Stimulated activated CD4-positive, alpha-beta T cell treated with anti-CD3 and anti-CD28 coated beads, Interleukin-12 subunit alpha, Interleukin-12 subunit beta, amount 100 ng/mL, for 24 hours (primary cell): ENCODE measurements around the gene CFDP1.

Experiments used
- DNase-seq, 2 experiments: peaks; one replicate each; pipeline ENCODE4 v3.0.0-alpha.2; 2020; ENCODE audit warnings: low read depth in 2 of 2

Gene CFDP1

DNA sequence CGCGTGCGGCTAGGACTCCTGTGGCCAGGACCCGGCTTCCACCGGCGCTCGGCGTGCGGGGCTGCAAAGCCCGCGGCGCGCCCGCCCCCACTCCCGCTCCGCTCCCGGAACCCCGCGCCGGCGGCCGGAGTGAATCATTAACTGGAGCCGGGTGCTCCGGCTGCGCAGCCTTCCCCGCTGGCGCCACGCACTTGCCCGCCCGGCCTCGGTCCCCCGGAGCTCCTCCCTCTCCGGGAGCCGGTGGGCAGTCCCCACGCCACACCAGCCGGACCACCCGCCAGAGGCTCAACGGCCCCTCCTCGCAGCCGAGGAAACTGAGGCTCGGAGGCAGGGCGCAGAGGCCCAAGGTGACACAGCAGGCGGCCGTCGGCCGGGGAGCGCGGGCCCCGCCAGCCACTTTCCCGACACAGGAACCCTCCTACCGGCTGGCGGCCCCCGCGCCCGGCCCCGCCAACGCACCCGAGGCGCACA lies 182.5 kb downstream of the CFDP1 start:
- no peak for DNase-seq

DNA sequence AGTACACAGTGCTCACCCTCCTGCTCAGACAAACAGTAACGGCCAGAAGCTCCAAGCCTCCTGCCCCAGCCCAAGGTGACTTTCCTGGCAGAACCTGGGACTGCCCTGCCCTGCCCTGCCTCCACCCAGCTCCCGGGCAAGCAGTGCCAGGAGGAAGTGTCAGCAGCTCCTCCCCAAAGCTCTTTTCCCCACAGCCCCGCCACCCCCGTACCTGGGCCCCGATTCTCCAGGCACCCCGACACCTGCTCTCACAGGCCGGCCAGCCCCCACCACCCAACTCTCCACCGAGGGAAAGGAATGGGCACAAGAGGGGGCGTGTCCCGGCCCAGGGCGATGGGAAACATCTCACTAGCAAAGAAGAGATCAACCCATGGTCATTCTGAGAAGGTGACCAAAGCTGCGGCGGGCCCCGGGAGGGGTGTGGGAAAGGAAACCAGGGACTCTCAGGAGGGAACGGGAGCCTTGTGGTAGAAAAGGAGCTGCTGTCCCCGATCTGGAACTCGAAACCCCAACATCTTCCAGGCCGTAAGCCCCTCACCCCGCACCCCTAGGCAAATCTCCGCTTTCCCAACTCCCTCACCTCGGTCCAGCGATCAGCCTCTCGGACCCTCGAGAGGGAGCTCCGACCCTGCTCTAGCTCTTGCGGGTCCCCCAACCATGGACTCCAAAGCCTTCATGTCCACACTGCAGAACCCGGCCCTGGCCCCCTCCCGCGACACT lies 183.1 kb downstream of the CFDP1 start:
- no peak for DNase-seq

DNA sequence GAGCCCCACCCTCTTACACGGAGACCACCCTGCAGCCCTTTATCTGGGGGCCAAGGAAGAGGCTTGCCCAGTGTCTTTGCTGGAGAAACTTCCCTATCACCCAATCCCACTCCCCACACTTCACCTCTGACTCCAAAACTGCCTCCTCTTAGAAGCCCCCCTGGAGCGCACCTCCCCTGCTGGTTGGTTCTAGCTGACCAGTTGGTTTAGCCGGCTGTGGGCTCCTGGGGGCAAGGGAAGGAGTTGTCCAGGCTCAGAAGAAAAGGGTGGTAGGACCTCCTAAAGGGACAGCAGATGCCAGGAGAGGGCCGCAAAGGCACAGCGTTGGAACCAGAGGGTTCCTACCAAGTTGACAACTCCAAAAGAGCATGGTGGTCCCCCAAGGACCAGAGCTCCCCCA lies 183.9 kb downstream of the CFDP1 start:
- no peak for DNase-seq

DNA sequence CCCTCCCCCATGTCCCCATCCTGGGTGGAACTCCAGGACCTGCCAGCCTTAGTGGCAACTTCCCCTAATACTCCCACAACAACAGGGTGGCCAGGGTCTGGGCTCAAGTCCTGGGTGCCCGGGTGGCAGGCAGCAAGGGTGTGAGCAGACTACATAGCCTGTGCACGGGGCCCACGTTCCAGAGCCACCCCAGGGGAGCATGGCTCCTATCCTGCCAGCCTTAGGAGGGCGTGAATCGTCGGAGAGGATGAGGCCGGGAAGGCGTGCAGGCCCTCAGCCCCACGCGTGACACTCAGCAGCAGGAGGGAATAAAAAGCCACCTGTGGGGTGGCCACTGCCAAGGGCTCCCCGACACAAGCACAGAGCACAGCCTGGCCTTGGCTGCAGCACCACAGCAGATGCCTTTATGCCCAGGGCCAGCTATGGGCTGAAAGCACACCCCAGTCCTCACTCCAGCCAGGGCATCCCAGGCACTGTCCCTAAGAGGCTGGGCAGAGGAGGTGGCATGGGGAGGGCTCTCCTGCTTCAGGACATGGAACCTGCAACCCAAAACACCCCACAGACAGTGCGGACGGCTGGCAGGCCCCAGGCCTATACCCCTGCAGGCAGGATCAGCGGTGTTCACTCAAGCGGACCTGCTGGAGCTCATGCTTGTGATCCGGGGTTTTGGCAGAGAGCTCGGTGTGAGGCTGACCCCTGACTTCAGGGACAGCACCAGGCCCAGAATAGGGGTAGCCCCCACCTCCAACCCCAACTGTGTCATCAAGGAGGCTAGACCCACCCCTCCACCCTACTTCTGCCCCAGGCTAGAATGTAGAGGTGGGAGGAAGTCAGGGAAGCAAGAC lies 184.5 kb downstream of the CFDP1 start:
- no peak for DNase-seq

DNA sequence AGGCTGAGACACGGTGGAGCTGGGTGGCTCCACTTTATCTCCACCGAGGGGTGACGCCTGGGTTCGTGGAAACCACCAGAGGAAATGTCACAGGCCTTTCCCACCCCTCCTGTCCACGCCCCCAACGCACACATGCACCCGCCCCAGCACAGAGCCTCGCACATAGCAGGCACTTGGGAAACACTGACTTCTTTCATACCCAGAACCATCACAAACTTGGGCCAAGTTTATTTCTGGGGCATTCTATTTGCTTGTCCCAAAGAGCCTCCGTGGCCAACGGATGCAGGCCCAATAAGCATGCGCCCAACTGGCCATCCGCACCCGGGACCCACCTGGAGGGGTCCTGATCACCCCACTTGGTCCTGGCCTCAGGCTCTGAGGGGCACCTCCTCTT lies 185.2 kb downstream of the CFDP1 start:
- no peak for DNase-seq

GRCh38 chr16:75247249-75247648 lies 186.1 kb downstream of the CFDP1 start:
- DNase-seq = no peak

DNA sequence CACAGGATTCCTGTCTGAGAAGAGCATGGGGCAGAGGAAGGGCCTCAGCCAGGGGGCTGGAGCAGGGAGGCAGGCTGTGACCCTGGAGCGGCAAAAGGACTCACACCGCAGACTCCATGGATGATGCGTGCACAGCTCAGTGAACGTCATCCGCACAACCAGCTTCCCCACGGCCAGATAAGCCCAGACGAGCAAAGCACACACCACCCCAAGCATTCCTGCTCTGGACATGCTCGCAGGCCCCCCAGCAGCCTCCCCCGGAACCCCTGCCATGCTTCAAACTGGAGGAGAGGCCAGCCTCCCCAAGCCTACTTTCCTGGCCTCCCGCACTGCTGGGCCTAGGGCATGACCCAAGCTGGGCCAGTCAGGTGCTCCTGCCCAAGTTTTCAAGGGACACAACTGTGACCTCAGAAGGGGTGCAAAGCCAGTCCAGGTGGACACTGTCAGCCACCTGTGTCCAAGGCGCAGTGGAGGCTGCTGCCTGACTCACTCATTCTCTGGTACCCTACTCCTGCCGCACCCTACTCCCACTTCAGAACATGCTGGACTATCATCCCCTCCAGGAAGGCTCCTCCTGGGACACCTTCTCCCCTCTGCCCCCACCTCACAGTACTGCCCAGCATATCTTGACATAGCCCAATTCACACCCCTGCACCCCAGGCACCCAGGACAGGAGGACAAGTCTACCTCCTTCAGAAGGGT lies 186.6 kb downstream of the CFDP1 start:
- no peak for DNase-seq

DNA sequence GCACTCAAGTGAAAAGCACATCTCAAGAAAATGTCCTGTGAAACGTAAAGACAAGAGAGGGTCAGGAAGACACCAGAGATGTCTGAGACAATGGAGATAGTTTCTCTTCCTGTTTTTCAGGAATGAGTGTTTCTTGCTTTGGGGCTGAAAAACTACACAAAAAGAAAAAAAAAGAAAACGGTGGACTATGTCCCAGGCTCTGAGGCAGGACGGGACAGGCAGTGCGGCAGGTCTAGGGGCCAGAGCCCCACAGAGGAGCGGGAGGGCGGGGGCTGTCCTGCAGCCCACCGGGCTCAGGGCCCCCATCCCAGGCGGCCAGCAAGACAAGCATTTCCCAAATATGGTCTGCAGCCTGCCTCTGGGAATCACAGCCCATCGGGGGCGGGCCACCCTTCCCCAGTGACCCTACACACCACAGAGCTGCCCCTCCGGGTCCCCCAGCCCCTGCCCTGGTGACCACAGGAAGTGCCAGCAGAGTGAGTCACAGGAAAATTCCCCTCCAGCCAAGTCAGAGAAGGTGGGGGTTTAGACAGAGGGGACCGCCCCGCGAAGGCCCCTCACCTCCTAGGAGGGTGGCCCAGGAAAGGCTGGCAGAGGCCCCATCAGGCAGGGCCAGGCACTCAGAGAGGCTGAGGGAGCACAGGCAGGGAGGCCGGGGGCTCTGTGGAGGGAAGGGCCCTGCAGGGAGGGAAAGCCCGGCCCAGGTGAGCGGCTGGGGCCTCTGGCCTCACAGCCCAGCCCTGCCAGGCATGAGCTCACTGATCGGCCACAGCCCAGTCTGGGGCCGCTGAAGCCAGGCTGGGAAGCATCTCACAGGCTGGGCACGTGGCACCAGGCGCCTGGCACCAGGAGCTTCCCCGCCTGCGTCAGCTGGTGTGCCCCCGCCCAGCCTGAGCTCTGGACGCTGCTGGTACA lies 188.2 kb downstream of the CFDP1 start:
- no peak for DNase-seq

DNA sequence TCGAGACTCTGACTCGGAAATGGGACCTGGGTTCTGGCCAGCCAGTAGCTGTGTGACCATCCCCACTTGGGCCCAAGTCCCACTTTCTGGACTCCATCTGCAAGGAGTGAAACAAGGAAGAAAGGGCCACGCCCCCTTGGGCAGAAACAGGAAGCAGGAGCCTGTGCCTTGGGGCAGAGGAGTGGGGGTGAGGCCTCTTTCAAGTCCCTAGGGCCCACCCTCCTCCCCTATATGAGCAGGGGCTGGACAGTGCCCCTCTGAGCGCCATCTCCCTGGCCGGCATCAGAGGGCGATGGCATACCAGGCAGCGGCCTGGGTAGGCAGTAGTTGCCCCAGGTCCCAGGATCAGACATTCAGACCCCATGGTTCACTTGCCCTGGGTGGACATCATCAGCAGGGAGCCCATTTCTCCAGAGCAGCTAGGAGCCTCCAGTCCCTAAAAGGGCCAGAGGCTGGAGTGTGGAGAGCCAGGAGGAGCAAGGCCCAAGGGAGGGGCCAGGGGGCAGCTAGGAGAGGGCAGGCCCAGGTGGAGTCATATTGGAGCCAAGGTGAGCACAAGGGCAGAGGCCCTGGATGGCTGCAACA lies 189.0 kb downstream of the CFDP1 start:
- DNase-seq = no peak
